HG02763 (cell line): ENCODE measurements around the gene DCUN1D2.
"Not testable (repeated sequence)": the region's sequence is repeated elsewhere in the genome, so short reads cannot be mapped to it uniquely, and the experiment has no call there.

Experiments
- ATAC-seq: cut with Tn5 transposase; IDR thresholded peaks from one replicate; pipeline ENCODE4 v1.9.1; 2021; ENCODE audit warnings: mild to moderate bottlenecking, moderate library complexity; ENCODE audit not compliant: unreplicated experiment

DCUN1D2 gene

GRCh38 chr13:113468472-113469201, 21.9 kb downstream of the DCUN1D2 start:
- ATAC-seq, result no peak

GRCh38 chr13:113468029-113468428, 22.5 kb downstream of the DCUN1D2 start:
- no peak for ATAC-seq

- ATAC-seq, result no peak
Measured at GRCh38 chr13:113466383-113466782, 24.1 kb downstream of the DCUN1D2 start.

- no peak for ATAC-seq
Measured at GRCh38 chr13:113465300-113465699, 25.2 kb downstream of the DCUN1D2 start.

- no peak for ATAC-seq
Measured at GRCh38 chr13:113464476-113464875, 26.0 kb downstream of the DCUN1D2 start.

- no peak for ATAC-seq
Measured at GRCh38 chr13:113461022-113461751, 29.3 kb downstream of the DCUN1D2 start.

GRCh38 chr13:113460599-113460998, 29.9 kb downstream of the DCUN1D2 start:
- no peak for ATAC-seq

GRCh38 chr13:113460064-113460555, 30.4 kb downstream of the DCUN1D2 start:
- ATAC-seq, result no peak

- ATAC-seq, result no peak
Measured at GRCh38 chr13:113458253-113459065, 32.1 kb downstream of the DCUN1D2 start.

- ATAC-seq, result no peak
Measured at GRCh38 chr13:113457510-113457909, 33.0 kb downstream of the DCUN1D2 start.

GRCh38 chr13:113456116-113456702, 34.3 kb downstream of the DCUN1D2 start:
- ATAC-seq, result no peak

- no peak for ATAC-seq
Measured at GRCh38 chr13:113455384-113455783, 35.1 kb downstream of the DCUN1D2 start.

- ATAC-seq, result no peak
Measured at GRCh38 chr13:113454936-113455335, 35.6 kb downstream of the DCUN1D2 start.

GRCh38 chr13:113452942-113453901, 37.3 kb downstream of the DCUN1D2 start, which contains the start of gene ADPRHL1:
Gene ADPRHL1, minus strand, starts transcription at chr13:113453488. Its CDS starts 51 bp downstream, at chr13:113453437.
- ATAC-seq, result no peak

GRCh38 chr13:113452466-113452865, 38.0 kb downstream of the DCUN1D2 start:
- no peak for ATAC-seq

- no peak for ATAC-seq
Measured at GRCh38 chr13:113451951-113452421, 38.5 kb downstream of the DCUN1D2 start.

- not testable (repeated sequence) for ATAC-seq
Measured at GRCh38 chr13:113450861-113451620, 39.5 kb downstream of the DCUN1D2 start.

- not testable (repeated sequence) for ATAC-seq
Measured at GRCh38 chr13:113450348-113450744, 40.2 kb downstream of the DCUN1D2 start.
